HG02840 (cell line): ENCODE data around the gene LHX5.
"Not testable (repeated sequence)": the region's sequence is repeated elsewhere in the genome, so short reads cannot be mapped to it uniquely, and the experiment has no call there.

Experiments used
- ATAC-seq: cut with Tn5 transposase; IDR thresholded peaks from one replicate; pipeline ENCODE4 v1.9.1; 2021; ENCODE audit warnings: mild to moderate bottlenecking, moderate library complexity, moderate number of reproducible peaks; ENCODE audit not compliant: unreplicated experiment, low FRiP score

Gene LHX5

GRCh38 chr12:113471619-113472171 is at the start of gene LHX5:
Gene LHX5 (minus strand): TSS chr12:113471871. CDS start chr12:113471498, 373 bp downstream.
- no peak for ATAC-seq

- ATAC-seq, result no peak
Measured at GRCh38 chr12:113519464-113520307, 48.0 kb upstream of the LHX5 start.

GRCh38 chr12:113515082-113515856 is 43.6 kb upstream of the LHX5 start:
- no peak for ATAC-seq

GRCh38 chr12:113514602-113515001 is 42.9 kb upstream of the LHX5 start:
- ATAC-seq, result no peak

- no peak for ATAC-seq
Measured at GRCh38 chr12:113512568-113512967, 40.9 kb upstream of the LHX5 start.

- no peak for ATAC-seq
Measured at GRCh38 chr12:113506867-113507266, 35.2 kb upstream of the LHX5 start.

GRCh38 chr12:113505941-113506340 is 34.3 kb upstream of the LHX5 start:
- no peak for ATAC-seq

GRCh38 chr12:113504917-113505316 is 33.2 kb upstream of the LHX5 start:
- ATAC-seq, result no peak

GRCh38 chr12:113500782-113501311 is 29.2 kb upstream of the LHX5 start:
- ATAC-seq, result no peak

GRCh38 chr12:113500306-113500675 is 28.6 kb upstream of the LHX5 start:
- ATAC-seq, result no peak

- ATAC-seq, result no peak
Measured at GRCh38 chr12:113498490-113498889, 26.8 kb upstream of the LHX5 start.

- no peak for ATAC-seq
Measured at GRCh38 chr12:113497693-113498092, 26.0 kb upstream of the LHX5 start.

GRCh38 chr12:113495941-113496340 is 24.3 kb upstream of the LHX5 start:
- not testable (repeated sequence) for ATAC-seq

GRCh38 chr12:113488322-113488721 is 16.7 kb upstream of the LHX5 start:
- no peak for ATAC-seq

GRCh38 chr12:113486722-113487121 is 15.1 kb upstream of the LHX5 start:
- no peak for ATAC-seq

GRCh38 chr12:113485330-113485729 is 13.7 kb upstream of the LHX5 start:
- ATAC-seq, result no peak

GRCh38 chr12:113482334-113482733 is 10.7 kb upstream of the LHX5 start:
- no peak for ATAC-seq

- no peak for ATAC-seq
Measured at GRCh38 chr12:113480336-113480971, 8.8 kb upstream of the LHX5 start.

- ATAC-seq, result no peak
Measured at GRCh38 chr12:113479590-113480335, 8.1 kb upstream of the LHX5 start.

GRCh38 chr12:113479216-113479589 is 7.5 kb upstream of the LHX5 start:
- no peak for ATAC-seq
